Testis (tissue), 3 donors: ENCODE results near the gene FZD1. TPM values are rescaled to one million over a fixed set of nuclear protein-coding genes. Genes with fewer than 3 reads are reported as not detected.

ENCODE experiments used
- DNase-seq: peaks from one replicate; pipeline ENCODE4 v3.0.0-alpha.2; 2019
- H3K27ac ChIP-seq, 2 donors: fragments of 200-600 bp; sonication (generic); one replicate each; pipeline ENCODE4 v1.5.1; 2019
- H3K27me3 ChIP-seq: fragments of 200-600 bp; sonication (generic); one replicate; pipeline ENCODE4 v1.5.1; 2019
- H3K36me3 ChIP-seq: fragments of 200-600 bp; sonication (generic); one replicate; pipeline ENCODE4 v1.5.1; 2017; ENCODE audit warnings: low read depth; ENCODE audit errors: missing control alignments
- H3K4me1 ChIP-seq: fragments of 200-600 bp; sonication (generic); one replicate; pipeline ENCODE4 v1.5.1; 2019
- H3K4me3 ChIP-seq, 2 donors: fragments of 200-600 bp; sonication (generic); one replicate each; pipeline ENCODE4 v1.5.1; 2017 to 2019
- H3K9me3 ChIP-seq: fragments of 200-600 bp; sonication (generic); one replicate; pipeline ENCODE4 v1.5.1; 2017
- CTCF ChIP-seq, 3 experiments: fragments of 450-650 bp in 2 of 3; fragments of 200-600 bp in 1 of 3; sonication (generic) in 1 of 3; IDR thresholded peaks; one replicate each; pipeline ENCODE4 v1.5.1; 2016 to 2019; ENCODE audit warnings: antibody characterized with exemption in 3 of 3, mild to moderate bottlenecking in 2 of 3, moderate library complexity in 1 of 3
- POLR2A ChIP-seq: fragments of 450-650 bp; IDR thresholded peaks from one replicate; pipeline ENCODE4 v1.6.1; 2017; ENCODE audit warnings: antibody characterized with exemption, mild to moderate bottlenecking, moderate library complexity
- WGBS, 2 donors: methylation state at CpG; one replicate each; pipeline ENCODE4 v1.1.5; 2018; 5-methylcytosine and 5-hydroxymethylcytosine counted together
- intact Hi-C: fragments of 100-400 bp; cut with DNase I; formaldehyde crosslinking; loops from one replicate; pipeline ENCODE4 v1.15.1; 2023; ENCODE audit warnings: low total_unique reads
- polyA plus RNA-seq: library from polyadenylated mRNA; stranded (reverse); fragments of 350-450 nt; fragmentation: Illumina TruSeq; extraction: RNeasy Lipid Tissue Mini Kit (QIAGEN cat#74804); gene quantifications from one replicate; pipeline ENCODE4 v1.2.3, GENCODE V29; 2014; ENCODE audit warnings: low read depth, low replicate concordance; ENCODE audit not compliant: insufficient read depth
- total RNA-seq, 2 donors: library from RNA; depleted of rRNA; stranded (reverse); fragments of >200 nt; gene quantifications; one replicate each; pipeline ENCODE4 v1.2.3, GENCODE V29; 2016

Gene FZD1
- total and polyA plus RNA-seq, 3 donors from 2014 or later = 5.9 to 9.5 (median 6.9) TPM

GRCh38 chr7:91247500-91247899, 16.7 kb upstream of the FZD1 start:
- intact Hi-C loops = no loop called here
- Histone ChIP-seq H3K36me3 (no peaks in the 10 kb centered on the region), H3K9me3 (no peaks in the 10 kb centered on the region), H3K4me3 (no peak overlapping the region), H3K27me3 (no peaks in the 10 kb centered on the region), H3K4me1 (no peaks in the 10 kb centered on the region), H3K27ac (no peak overlapping the region)
- TF ChIP-seq CTCF (IDR thresholded peaks at IDR 0.05) = no peak
- TF ChIP-seq POLR2A = no peak
- no peak for DNase-seq

- intact Hi-C loops = no loop called here
- TF ChIP-seq CTCF (IDR thresholded peaks at IDR 0.05) (no peak), POLR2A (no peak)
- Histone ChIP-seq H3K36me3 (no peaks in the 10 kb centered on the region), H3K27ac (no peak overlapping the region), H3K4me1 (no peaks in the 10 kb centered on the region), H3K27me3 (no peaks in the 10 kb centered on the region), H3K4me3 (no peak overlapping the region), H3K9me3 (no peaks in the 10 kb centered on the region)
- 42 to 45% methylated on average over 2 of the region's 2 CpGs for WGBS, 2 donors
- no peak for DNase-seq
Observed at GRCh38 chr7:91248996-91249395, 15.2 kb upstream of the FZD1 start.

- no peaks in the 10 kb centered on the region for H3K27me3 ChIP-seq
- no peaks in the 10 kb centered on the region for H3K9me3 ChIP-seq
- no peak overlapping the region for H3K4me3 ChIP-seq
- TF ChIP-seq POLR2A (no peak), CTCF (IDR thresholded peaks at IDR 0.05) (no peak)
- no peak for DNase-seq
- no peaks in the 10 kb centered on the region for H3K4me1 ChIP-seq
- intact Hi-C loops = no loop called here
- H3K36me3 ChIP-seq = no peaks in the 10 kb centered on the region
- no peak overlapping the region for H3K27ac ChIP-seq
- 70 to 77% methylated on average over 4 of the region's 4 CpGs for WGBS, 2 donors
Observed at GRCh38 chr7:91249506-91250233, 14.6 kb upstream of the FZD1 start.

- WGBS, 2 donors = 95 to 96% methylated on average over 4 of the region's 4 CpGs
Observed at GRCh38 chr7:91250706-91251105, 13.5 kb upstream of the FZD1 start.

More at GRCh38 chr7:91250706-91251105, 13.5 kb upstream of the FZD1 start:
- H3K36me3 ChIP-seq = no peaks in the 10 kb centered on the region
- H3K9me3 ChIP-seq = no peaks in the 10 kb centered on the region
- no peaks in the 10 kb centered on the region for H3K4me1 ChIP-seq
- DNase-seq = no peak
- no peak for TF ChIP-seq CTCF (IDR thresholded peaks at IDR 0.05)
- TF ChIP-seq POLR2A = no peak
- intact Hi-C loops = no loop called here
- no peak overlapping the region for H3K27ac ChIP-seq
- no peaks in the 10 kb centered on the region for H3K27me3 ChIP-seq
- no peak overlapping the region for H3K4me3 ChIP-seq
